Measurements from ENCODE around the gene CILP2. TPM values are rescaled to one million over a fixed set of nuclear protein-coding genes. Genes with fewer than 3 reads are reported as not detected.

The CILP2 gene
- total and polyA plus RNA-seq, 9 of the 15 experiments (the other 6 are each of a cell fraction or from before 2014, with no cell fraction given): 0.04 to 0.35 (median 0.05) TPM; not detected in 2

- TF ChIP-seq ARID1B (IDR thresholded peaks at IDR 0.05) (peak; percentile 12; the same call in 1 of the 2 replicates), EHMT2 (IDR thresholded peaks at IDR 0.05) (no peak), TRIM24 (IDR thresholded peaks at IDR 0.05) (peak in 1 of 2 experiments; percentile 72; a peak in 2 of 4 replicates), SMAD4 (CRISPR knock-in tag; conservative IDR thresholded peaks at IDR 0.05) (peak; percentile 30), ZNF512 (tag; IDR thresholded peaks at IDR 0.05) (no peak), FOXA1 (IDR thresholded peaks at IDR 0.05; ENCODE audit: borderline replicate concordance) (no peak), GATAD2B (IDR thresholded peaks at IDR 0.05; ENCODE audit: borderline replicate concordance) (no peak), CBX1 (IDR thresholded peaks at IDR 0.05; ENCODE audit: low read depth) (no peak), ERF (CRISPR knock-in tag; IDR thresholded peaks at IDR 0.05) (0 out of 2 replicates have a peak, but pooled peaks have one; percentile 58), ZBTB17 (CRISPR knock-in tag; IDR thresholded peaks at IDR 0.05) (no peak), TAL1 (IDR thresholded peaks at IDR 0.05) (no peak), ZNF324 (CRISPR knock-in tag; IDR thresholded peaks at IDR 0.05) (no peak; the same call in 1 of the 2 replicates), ZNF318 (IDR thresholded peaks at IDR 0.05; ENCODE audit: borderline replicate concordance in 1 of 2, low read depth in 1 of 2) (peak in 1 of 2 experiments; percentile 84; a peak in 2 of 4 replicates)
These were observed 49.0 kb upstream of the CILP2 start (continued) for GRCh38 chr19:19488875-19489690.

All from K562 (cell line).